Neural crest cell (in vitro differentiated cells): ENCODE measurements around the gene SLF2. TPM values are rescaled to one million over a fixed set of nuclear protein-coding genes. Genes with fewer than 3 reads are reported as not detected.

Source experiments
- DNase-seq: peaks from one replicate; pipeline ENCODE4 v3.0.0; 2021; ENCODE audit warnings: low read depth, mixed read lengths, low spot score
- H3K27ac Mint-ChIP-seq: one replicate; pipeline ENCODE4 v1.8.0; 2021; ENCODE audit warnings: mild to moderate bottlenecking, mixed read lengths; ENCODE audit not compliant: unreplicated experiment
- H3K27me3 Mint-ChIP-seq: 2 replicates; pipeline ENCODE4 v1.8.0; 2021; ENCODE audit warnings: low read depth, mild to moderate bottlenecking, mixed read lengths
- H3K36me3 Mint-ChIP-seq: 2 replicates; pipeline ENCODE4 v1.8.0; 2021; ENCODE audit warnings: low read depth, mild to moderate bottlenecking, mixed read lengths
- H3K4me1 Mint-ChIP-seq: 2 replicates; pipeline ENCODE4 v1.8.0; 2021; ENCODE audit warnings: mixed read lengths
- H3K4me3 Mint-ChIP-seq: one replicate; pipeline ENCODE4 v1.8.0; 2021; ENCODE audit warnings: mild to moderate bottlenecking, mixed read lengths
- H3K9me3 Mint-ChIP-seq: 2 replicates; pipeline ENCODE4 v1.8.0; 2021; ENCODE audit warnings: mixed read lengths
- CTCF ChIP-seq: fragments of 200-600 bp; sonication (generic); conservative IDR thresholded peaks from 2 replicates; pipeline ENCODE4 v1.5.0; 2021; ENCODE audit warnings: antibody characterized with exemption, mild to moderate bottlenecking
- total RNA-seq: library from RNA; stranded (reverse); gene quantifications from 2 replicates; pipeline ENCODE4 v1.2.1, GENCODE V29; 2021

SLF2 gene
- total RNA-seq, 1 donor from 2014 or later = 39.6 TPM

DNA sequence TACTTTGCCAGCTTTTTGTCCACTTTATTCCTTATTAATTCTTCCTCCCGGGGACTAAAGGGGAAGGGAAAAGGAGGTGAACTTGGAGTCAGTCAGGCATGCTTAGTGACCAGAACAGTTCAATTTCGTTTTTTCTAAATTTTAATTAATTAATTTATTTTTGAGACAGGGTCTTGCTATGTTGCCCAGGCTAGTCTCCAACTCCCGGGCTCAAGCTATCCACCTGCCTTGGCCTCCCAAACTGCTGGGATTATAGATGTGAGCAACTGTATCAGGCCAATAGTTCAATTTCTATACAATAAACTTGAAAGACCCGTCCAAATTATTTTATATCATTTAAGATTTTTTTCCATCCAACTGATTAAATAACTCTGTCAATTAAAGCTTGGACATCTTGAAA, 1.3 kb upstream of the SLF2 start:
- no peak for TF ChIP-seq CTCF
- Mint-ChIP-seq H3K9me3 (no peaks in the 10 kb centered on the region), H3K27ac (no peak overlapping the region), H3K36me3 (no peaks in the 10 kb centered on the region), H3K4me3 (peak overlapping the region; percentile 100), H3K27me3 (no peaks in the 10 kb centered on the region), H3K4me1 (peaks cover 51% of the 10 kb centered on the region)
- DNase-seq = no peak

GRCh38 chr10:100912013-100912604, 654 bp upstream of the SLF2 start:
- DNase-seq = no peak
- H3K4me1 Mint-ChIP-seq = peaks cover 51% of the 10 kb centered on the region
- H3K9me3 Mint-ChIP-seq = no peaks in the 10 kb centered on the region
- peak overlapping the region; percentile 100 for H3K4me3 Mint-ChIP-seq
- no peak overlapping the region for H3K27ac Mint-ChIP-seq
- H3K27me3 Mint-ChIP-seq = no peaks in the 10 kb centered on the region
- TF ChIP-seq CTCF = no peak
- H3K36me3 Mint-ChIP-seq = peaks cover 4% of the 10 kb centered on the region

DNA sequence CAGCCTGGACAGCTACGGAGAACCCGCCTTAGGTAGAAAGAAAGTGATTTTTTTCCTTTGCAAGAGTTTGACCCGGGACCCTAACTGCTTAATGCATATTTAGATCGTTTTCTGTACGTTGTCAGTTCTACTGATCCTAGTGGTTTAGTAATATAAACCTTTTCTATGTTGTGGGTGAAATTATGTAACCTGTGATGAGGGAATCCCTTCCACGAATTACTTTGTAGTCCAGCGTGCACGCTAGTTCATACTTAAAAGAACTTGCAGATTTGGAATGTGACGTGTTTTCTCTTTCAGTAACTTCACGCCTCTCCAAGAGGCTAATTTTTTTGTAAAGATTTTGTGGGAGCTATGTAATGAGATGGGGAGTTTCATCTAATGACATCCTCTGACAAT, 705 bp downstream of the SLF2 start:
- no peaks in the 10 kb centered on the region for H3K9me3 Mint-ChIP-seq
- no peaks in the 10 kb centered on the region for H3K27me3 Mint-ChIP-seq
- peaks cover 51% of the 10 kb centered on the region for H3K4me1 Mint-ChIP-seq
- peak overlapping the region; percentile 95 for H3K27ac Mint-ChIP-seq
- peak overlapping the region; percentile 100 for H3K4me3 Mint-ChIP-seq
- no peak for DNase-seq
- TF ChIP-seq CTCF = no peak
- H3K36me3 Mint-ChIP-seq = peaks cover 4% of the 10 kb centered on the region

GRCh38 chr10:100917071-100917470, 4.3 kb downstream of the SLF2 start:
- Mint-ChIP-seq H3K4me1 (peaks cover 30% of the 10 kb centered on the region), H3K27ac (peak overlapping the region; percentile 60)
- no peak for DNase-seq

GRCh38 chr10:100923580-100923979, 10.8 kb downstream of the SLF2 start:
- Mint-ChIP-seq H3K4me1 (no peaks in the 10 kb centered on the region), H3K9me3 (no peaks in the 10 kb centered on the region), H3K4me3 (no peak overlapping the region), H3K36me3 (peaks cover 5% of the 10 kb centered on the region), H3K27ac (no peak overlapping the region), H3K27me3 (no peaks in the 10 kb centered on the region)
- no peak for DNase-seq
- no peak for TF ChIP-seq CTCF

More at GRCh38 chr10:100917071-100917470, 4.3 kb downstream of the SLF2 start:
- H3K36me3 Mint-ChIP-seq = peaks cover 4% of the 10 kb centered on the region
- H3K27me3 Mint-ChIP-seq = no peaks in the 10 kb centered on the region
- H3K4me3 Mint-ChIP-seq = no peak overlapping the region
- TF ChIP-seq CTCF = no peak
- H3K9me3 Mint-ChIP-seq = no peaks in the 10 kb centered on the region
